Panc1 (cell line): ENCODE data around the gene SAP130.

ENCODE experiments used
- CTCF ChIP-seq: fragments of 450-650 bp; IDR thresholded peaks from 2 replicates; pipeline ENCODE4 v1.5.1; 2017; ENCODE audit warnings: mild to moderate bottlenecking
- POLR2AphosphoS5 ChIP-seq: IDR thresholded peaks from 2 replicates; pipeline ENCODE4 v1.6.1; 2012; ENCODE audit warnings: mild to moderate bottlenecking, low read depth, low read length, moderate library complexity
- SIN3A ChIP-seq: IDR thresholded peaks from 2 replicates; pipeline ENCODE4 v1.6.1; 2012; ENCODE audit warnings: low read depth, mild to moderate bottlenecking, low read length, moderate library complexity, borderline replicate concordance; ENCODE audit not compliant: insufficient read depth
- TCF7L2 ChIP-seq: IDR thresholded peaks from 2 replicates; pipeline ENCODE4 v1.6.1; 2011; ENCODE audit warnings: mild to moderate bottlenecking, low read depth, low read length, inconsistent platforms

- TF ChIP-seq CTCF (no peak), POLR2AphosphoS5 (no peak), TCF7L2 (no peak), SIN3A (no peak)
Observed at GRCh38 chr2:127969446-127969845, 58.4 kb downstream of the SAP130 start.
